Measurements from ENCODE around the gene PRMT2. TPM values are rescaled to one million over a fixed set of nuclear protein-coding genes. Genes with fewer than 3 reads are reported as not detected.
"Not testable (repeated sequence)": the region's sequence is repeated elsewhere in the genome, so short reads cannot be mapped to it uniquely, and the experiment has no call there.

The PRMT2 gene
- total RNA-seq, 1 experiment from 2014 or later = 53.7 TPM

DNA sequence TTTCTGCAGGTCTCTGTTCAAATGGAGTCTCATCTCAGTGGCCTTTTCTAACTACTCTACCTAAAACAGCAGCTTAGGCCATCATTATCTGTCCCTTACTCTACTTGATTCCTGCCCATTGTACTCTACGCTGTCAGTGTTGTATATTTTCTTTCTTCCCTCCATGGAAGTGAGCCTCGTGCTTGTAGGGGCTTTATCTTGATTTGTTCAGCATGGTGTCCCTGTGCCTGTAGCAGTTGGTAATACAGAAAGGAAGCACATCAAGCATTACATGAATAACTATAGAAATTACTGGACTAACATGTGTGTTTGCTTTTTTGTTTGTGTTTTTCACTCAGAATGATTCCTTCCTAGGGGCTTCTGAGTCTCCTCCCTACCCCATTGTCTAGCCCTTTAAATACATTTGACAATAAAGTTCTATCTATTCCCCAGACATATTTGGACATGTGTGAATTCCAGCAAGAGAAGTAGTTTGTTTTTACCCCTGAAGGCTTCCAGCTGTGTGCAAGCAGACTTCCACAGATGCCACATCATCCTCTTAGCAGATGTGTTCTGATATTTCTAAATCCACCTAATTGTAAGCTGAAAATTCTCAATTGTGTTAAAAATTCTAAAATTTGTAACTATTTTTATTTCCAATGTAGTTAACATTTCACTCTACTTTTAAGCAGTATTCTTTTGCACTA lies 40.3 kb downstream of the PRMT2 start (continued):
- TF ChIP-seq ZNF396 (CRISPR knock-in tag; IDR thresholded peaks at IDR 0.05; ENCODE audit: borderline replicate concordance) (no peak), ELF4 (CRISPR knock-in tag; IDR thresholded peaks at IDR 0.05; ENCODE audit: low read depth) (no peak), JUN (CRISPR knock-in tag; IDR thresholded peaks at IDR 0.05) (no peak)
- TF ChIP-seq, protein P1, sequence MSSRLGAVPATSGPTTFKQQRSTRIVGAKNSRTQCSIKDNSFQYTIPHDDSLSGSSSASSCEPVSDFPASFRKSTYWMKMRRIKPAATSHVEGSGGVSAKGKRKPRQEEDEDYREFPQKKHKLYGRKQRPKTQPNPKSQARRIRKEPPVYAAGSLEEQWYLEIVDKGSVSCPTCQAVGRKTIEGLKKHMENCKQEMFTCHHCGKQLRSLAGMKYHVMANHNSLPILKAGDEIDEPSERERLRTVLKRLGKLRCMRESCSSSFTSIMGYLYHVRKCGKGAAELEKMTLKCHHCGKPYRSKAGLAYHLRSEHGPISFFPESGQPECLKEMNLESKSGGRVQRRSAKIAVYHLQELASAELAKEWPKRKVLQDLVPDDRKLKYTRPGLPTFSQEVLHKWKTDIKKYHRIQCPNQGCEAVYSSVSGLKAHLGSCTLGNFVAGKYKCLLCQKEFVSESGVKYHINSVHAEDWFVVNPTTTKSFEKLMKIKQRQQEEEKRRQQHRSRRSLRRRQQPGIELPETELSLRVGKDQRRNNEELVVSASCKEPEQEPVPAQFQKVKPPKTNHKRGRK (CRISPR knock-in tag; IDR thresholded peaks at IDR 0.05; ENCODE audit: borderline replicate concordance) = no peak

DNA sequence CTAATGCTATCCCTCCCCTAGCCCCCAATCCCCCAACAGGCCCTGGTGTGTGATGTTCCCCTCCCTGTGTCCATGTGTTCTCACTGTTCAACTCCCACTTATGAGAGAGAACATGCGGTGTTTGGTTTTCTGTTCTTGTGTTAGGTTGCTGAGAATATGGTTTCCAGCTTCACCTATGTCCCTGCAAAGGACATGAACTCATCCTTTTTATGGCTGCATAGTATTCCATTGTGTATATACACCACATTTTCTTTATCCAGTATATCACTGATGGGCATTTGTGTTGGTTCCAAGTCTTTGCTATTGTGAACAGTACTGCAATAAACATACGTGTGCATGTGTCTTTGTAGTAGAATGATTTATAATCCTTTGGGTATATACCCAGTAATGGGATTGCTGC lies 41.1 kb downstream of the PRMT2 start:
- H3K27me3 Mint-ChIP-seq (ENCODE audit: low read depth) = peaks cover 16% of the 10 kb centered on the region
- H3K4me3 Mint-ChIP-seq; DNase-seq (ENCODE audit: low spot score); H3K36me3 Mint-ChIP-seq; ATAC-seq; POLR2A ChIA-PET; H3K9me3 Mint-ChIP-seq; H3K4me1 Mint-ChIP-seq; CTCF ChIA-PET; H3K27ac Mint-ChIP-seq: not testable (repeated sequence)

DNA sequence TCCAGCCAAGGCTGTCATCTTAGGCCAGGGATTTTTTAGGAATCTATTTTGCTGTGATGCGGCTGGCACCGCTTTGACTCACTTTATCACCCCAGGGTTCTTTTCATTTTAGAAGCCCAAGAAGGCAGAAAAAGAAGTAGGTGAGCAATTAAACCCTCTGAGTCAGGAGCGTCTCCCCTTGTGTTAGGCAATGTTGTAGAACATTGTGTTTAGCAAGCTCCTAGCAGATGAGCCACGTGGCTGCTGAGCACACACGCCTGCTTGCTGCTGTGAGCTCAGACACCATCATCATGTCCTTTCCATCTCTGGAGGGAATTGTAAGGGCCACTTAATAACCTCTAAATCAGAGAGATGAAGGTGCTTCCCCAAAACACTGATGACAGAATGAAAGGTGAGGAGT lies 46.1 kb downstream of the PRMT2 start:
- H3K27me3 Mint-ChIP-seq (ENCODE audit: low read depth) = peaks cover 19% of the 10 kb centered on the region
- H3K4me1 Mint-ChIP-seq; H3K36me3 Mint-ChIP-seq; POLR2A ChIA-PET; H3K4me3 Mint-ChIP-seq; H3K27ac Mint-ChIP-seq; H3K9me3 Mint-ChIP-seq; ATAC-seq; CTCF ChIA-PET; DNase-seq (ENCODE audit: low spot score): not testable (repeated sequence)

DNA sequence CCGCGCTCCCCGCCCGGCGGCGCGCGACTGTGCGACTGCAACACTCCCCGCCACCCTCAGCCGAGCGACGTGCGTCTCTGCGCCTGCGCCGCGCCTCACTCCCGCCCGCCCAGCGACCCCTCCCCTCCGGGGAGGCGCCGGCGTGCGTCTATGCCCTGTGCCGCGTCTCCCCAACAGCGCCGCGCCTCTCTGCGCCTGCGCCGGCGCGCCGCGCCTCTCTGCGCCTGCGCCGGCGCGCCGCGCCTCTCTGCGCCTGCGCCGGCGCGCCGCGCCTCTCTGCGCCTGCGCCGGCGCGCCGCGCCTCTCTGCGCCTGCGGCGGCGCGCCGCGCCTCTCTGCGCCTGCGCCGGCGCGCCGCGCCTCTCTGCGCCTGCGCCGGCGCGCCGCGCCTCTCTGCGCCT lies 63.2 kb downstream of the PRMT2 start:
- H3K4me3 Mint-ChIP-seq; H3K9me3 Mint-ChIP-seq; H3K4me1 Mint-ChIP-seq; ATAC-seq; H3K27ac Mint-ChIP-seq; H3K36me3 Mint-ChIP-seq; H3K27me3 Mint-ChIP-seq (ENCODE audit: low read depth); CTCF ChIA-PET; DNase-seq (ENCODE audit: low spot score); POLR2A ChIA-PET: not testable (repeated sequence)

DNA sequence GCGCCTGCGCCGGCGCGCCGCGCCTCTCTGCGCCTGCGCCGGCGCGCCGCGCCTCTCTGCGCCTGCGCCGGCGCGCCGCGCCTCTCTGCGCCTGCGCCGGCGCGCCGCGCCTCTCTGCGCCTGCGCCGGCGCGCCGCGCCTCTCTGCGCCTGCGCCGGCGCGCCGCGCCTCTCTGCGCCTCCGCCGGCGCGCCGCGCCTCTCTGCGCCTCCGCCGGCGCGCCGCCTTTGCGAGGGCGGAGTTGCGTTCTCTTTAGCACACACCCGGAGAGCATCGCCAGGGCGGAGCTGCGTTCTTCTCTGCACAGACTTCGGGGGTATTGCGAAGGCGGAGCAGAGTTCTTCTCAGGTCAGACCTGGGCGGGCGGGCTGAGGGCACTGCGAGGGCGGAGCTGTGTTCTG lies 63.6 kb downstream of the PRMT2 start:
- H3K27me3 Mint-ChIP-seq (ENCODE audit: low read depth); H3K9me3 Mint-ChIP-seq; POLR2A ChIA-PET; H3K36me3 Mint-ChIP-seq; H3K4me1 Mint-ChIP-seq; DNase-seq (ENCODE audit: low spot score); CTCF ChIA-PET; H3K4me3 Mint-ChIP-seq; H3K27ac Mint-ChIP-seq; ATAC-seq: not testable (repeated sequence)

Other genes with a start within 250 kb of the PRMT2 start
- gene DIP2A, start 176.8 kb upstream of the PRMT2 start, total RNA-seq (2021) = 36.7 to 39.4 TPM (median 38.8 TPM) in 3 replicates
- 0.34 to 0.46 TPM in 2 of 3 replicates, not detected in the other for gene S100B, start 30.6 kb upstream of the PRMT2 start, total RNA-seq (2021)